Activated CD4-positive, alpha-beta T cell treated with anti-CD3 and anti-CD28 coated beads for 36 hours (primary cell): ENCODE measurements around the gene GATAD2B. TPM values are rescaled to one million over a fixed set of nuclear protein-coding genes. Genes with fewer than 3 reads are reported as not detected.
"Not testable (repeated sequence)": the region's sequence is repeated elsewhere in the genome, so short reads cannot be mapped to it uniquely, and the experiment has no call there.

Source experiments
- ATAC-seq: fragments of 200-7000 bp; cut with Tn5 transposase; one replicate; pipeline ENCODE4 v1.10.0; 2021; ENCODE audit warnings: mild to moderate bottlenecking, moderate library complexity
- CTCF ChIA-PET: fragments of 350-600 bp; sonication (Branson Sonifier 250); formaldehyde crosslinking; loops from one replicate; lab custom pipeline; 2021; ENCODE audit warnings: antibody characterized with exemption; lab: Charles Lee
- POLR2A ChIA-PET: fragments of 350-600 bp; sonication (Branson Sonifier 250); formaldehyde crosslinking; loops from one replicate; lab custom pipeline; 2021; ENCODE audit warnings: antibody characterized with exemption, inconsistent platforms; lab: Charles Lee
- DNase-seq: peaks from one replicate; pipeline ENCODE4 v3.0.0-alpha.2; 2020
- H3K27ac Mint-ChIP-seq: one replicate; pipeline ENCODE4 v1.8.0; 2021; ENCODE audit warnings: mixed read lengths
- H3K27me3 Mint-ChIP-seq: one replicate; pipeline ENCODE4 v1.8.0; 2021; ENCODE audit warnings: mixed read lengths
- H3K36me3 Mint-ChIP-seq: one replicate; pipeline ENCODE4 v1.8.0; 2021; ENCODE audit warnings: low read depth, mixed read lengths
- H3K4me1 Mint-ChIP-seq: one replicate; pipeline ENCODE4 v1.8.0; 2021; ENCODE audit warnings: mixed read lengths
- H3K4me3 Mint-ChIP-seq: one replicate; pipeline ENCODE4 v1.8.0; 2021; ENCODE audit warnings: mild to moderate bottlenecking, moderate library complexity, mixed read lengths
- H3K9me3 Mint-ChIP-seq: one replicate; pipeline ENCODE4 v1.8.0; 2021; ENCODE audit warnings: low read depth, mixed read lengths
- intact Hi-C, 2 experiments: fragments of 100-400 bp; cut with DNase I in 1 of 2; cut with micrococcal nuclease in 1 of 2; formaldehyde crosslinking; loops; one replicate each; pipeline versions ENCODE4 v1.14.2 to v1.15.1; 2022 to 2024; cut with DNase I, micrococcal nuclease
- total RNA-seq, 2 experiments: library from RNA; stranded (reverse); gene quantifications; one replicate each; pipeline ENCODE4 v1.2.3, GENCODE V29; 2021

GATAD2B gene
- total RNA-seq, 2 experiments from 2014 or later, result 57.0 to 63.9 TPM

GRCh38 chr1:153919876-153920852 is 2.6 kb downstream of the GATAD2B start:
- Mint-ChIP-seq H3K4me1 (peaks cover 59% of the 10 kb centered on the region), H3K36me3 (peaks cover 20% of the 10 kb centered on the region), H3K27me3 (no peaks in the 10 kb centered on the region), H3K4me3 (peak overlapping the region; percentile 89), H3K9me3 (no peaks in the 10 kb centered on the region), H3K27ac (peak overlapping the region; percentile 89)
- ATAC-seq (peak; percentile 3), DNase-seq (peak; percentile 48)
- ChIA-PET POLR2A (interaction anchor here (0.6 to 3.6 kb wide), 6 partner anchors 16 to 836 kb away, joined by 3 to 17 read pairs (median 4); partner anchors contain the start of gene RPS27), CTCF (interaction anchor here (0.6 to 4.1 kb wide), 8 partner anchors 9 to 192 kb away, joined by 3 to 12 read pairs (median 4); partner anchors contain the start of genes DENND4B and INTS3)
- intact Hi-C loops, result loop anchor here (5.0 kb wide), 3 partner anchors 33 to 98 kb away; no protein-coding TSS in a partner anchor

DNA sequence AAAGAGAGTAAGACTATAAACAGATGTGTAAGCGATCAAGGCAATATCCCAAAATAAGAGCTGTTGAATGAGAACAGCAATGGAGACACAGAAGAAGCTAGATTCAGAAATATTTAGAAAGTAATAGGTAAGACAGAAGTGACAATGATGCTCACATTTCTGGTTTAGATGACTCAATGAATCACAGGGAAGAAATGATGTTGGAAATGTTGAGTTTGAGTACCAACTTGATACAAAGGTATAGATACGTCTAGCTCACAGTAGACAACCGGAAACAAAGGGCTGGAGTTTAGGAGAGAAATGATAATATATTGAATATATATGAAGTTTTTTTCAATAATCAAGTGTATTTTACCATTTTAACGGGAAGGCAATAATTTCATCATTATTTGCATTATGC is 6.5 kb downstream of the GATAD2B start:
- H3K9me3 Mint-ChIP-seq, result no peaks in the 10 kb centered on the region
- ChIA-PET CTCF (interaction anchor here (0.5 to 0.6 kb wide), 3 partner anchors 16 to 513 kb away, joined by 3 to 4 read pairs (median 3); no protein-coding TSS in a partner anchor), POLR2A (interaction anchor here (0.6 kb wide), 1 partner anchor 333 kb away, joined by 3 read pairs; no protein-coding TSS in a partner anchor)
- H3K4me1 Mint-ChIP-seq, result peaks cover 71% of the 10 kb centered on the region
- no peak for DNase-seq
- no peak overlapping the region for H3K4me3 Mint-ChIP-seq
- H3K27ac Mint-ChIP-seq, result peak overlapping the region; percentile 35
- H3K36me3 Mint-ChIP-seq, result peaks cover 22% of the 10 kb centered on the region
- ATAC-seq, result peak; percentile 36
- intact Hi-C loops, result no loop called here
- no peaks in the 10 kb centered on the region for H3K27me3 Mint-ChIP-seq

- peaks cover 39% of the 10 kb centered on the region for H3K4me1 Mint-ChIP-seq
- intact Hi-C loops, result no loop called here
- ChIA-PET CTCF (interaction anchor here (0.6 to 2.3 kb wide), 3 partner anchors 10 to 73 kb away, joined by 4 to 12 read pairs (median 7); partner anchors contain the start of genes DENND4B and GATAD2B), POLR2A (interaction anchor here (0.7 kb wide), 1 partner anchor 240 kb away, joined by 10 read pairs; no protein-coding TSS in a partner anchor)
- no peak for ATAC-seq
- H3K27ac Mint-ChIP-seq, result no peak overlapping the region
- no peak overlapping the region for H3K4me3 Mint-ChIP-seq
- H3K36me3 Mint-ChIP-seq, result peaks cover 24% of the 10 kb centered on the region
- no peaks in the 10 kb centered on the region for H3K9me3 Mint-ChIP-seq
- H3K27me3 Mint-ChIP-seq, result no peaks in the 10 kb centered on the region
- no peak for DNase-seq
Measured at GRCh38 chr1:153912349-153912748, 10.4 kb downstream of the GATAD2B start.

DNA sequence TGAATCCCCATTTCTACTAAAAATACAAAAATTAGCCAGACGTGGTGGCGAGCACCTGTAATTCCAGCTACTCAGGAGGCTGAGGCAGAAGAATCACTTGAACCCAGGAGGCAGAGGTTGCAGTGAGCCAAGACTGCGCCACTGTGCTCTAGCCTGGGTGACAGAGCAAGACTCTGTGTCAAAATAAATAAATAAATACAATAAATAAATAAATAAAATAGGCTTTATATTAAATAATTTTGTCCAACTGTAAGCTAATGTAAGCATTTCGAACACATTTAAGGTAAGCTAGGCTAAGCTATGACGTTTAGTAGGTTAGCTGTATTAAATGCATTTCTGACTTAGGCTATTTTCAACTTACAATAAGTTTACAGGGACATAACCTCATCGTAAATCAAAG is 12.2 kb downstream of the GATAD2B start:
- POLR2A ChIA-PET, intact Hi-C loops, H3K27ac Mint-ChIP-seq, DNase-seq, H3K9me3 Mint-ChIP-seq, H3K4me3 Mint-ChIP-seq, H3K27me3 Mint-ChIP-seq, ATAC-seq: not testable (repeated sequence)
- Mint-ChIP-seq H3K36me3 (peaks cover 30% of the 10 kb centered on the region), H3K4me1 (peaks cover 42% of the 10 kb centered on the region)
- CTCF ChIA-PET, result interaction anchor here (0.6 to 2.3 kb wide), 2 partner anchors 12 to 33 kb away, joined by 3 to 12 read pairs; partner anchors contain the start of gene GATAD2B

DNA sequence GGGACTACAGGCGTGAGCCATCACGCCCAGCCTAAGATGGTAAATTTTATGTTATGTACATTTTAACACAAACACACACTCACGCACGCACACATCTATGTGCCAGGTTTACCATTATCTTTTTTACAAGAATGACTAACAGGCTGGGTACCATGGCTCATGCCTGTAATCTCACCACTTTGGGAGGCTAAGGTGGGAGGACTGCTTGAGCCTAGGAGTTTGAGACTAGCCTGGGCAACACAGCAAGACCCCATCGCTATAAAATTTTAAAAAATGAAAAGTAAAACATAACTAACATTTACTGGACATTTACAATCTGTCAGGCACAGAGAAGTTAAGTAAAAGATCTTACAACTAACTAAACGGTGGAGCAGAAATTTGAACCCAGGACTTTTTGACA is 14.7 kb downstream of the GATAD2B start:
- no peak for DNase-seq
- Mint-ChIP-seq H3K27ac (no peak overlapping the region), H3K36me3 (peaks cover 26% of the 10 kb centered on the region), H3K4me1 (peaks cover 47% of the 10 kb centered on the region), H3K27me3 (no peaks in the 10 kb centered on the region), H3K9me3 (no peaks in the 10 kb centered on the region), H3K4me3 (no peak overlapping the region)
- intact Hi-C loops, result loop anchor here in 1 of 2 experiments (5.0 kb wide), 1 partner anchor 56 kb away; no protein-coding TSS in a partner anchor
- ATAC-seq, result no peak
- ChIA-PET CTCF (interaction anchor here (1.0 kb wide), 1 partner anchor 12 kb away, joined by 5 read pairs; no protein-coding TSS in a partner anchor), POLR2A (no interaction called here)

DNA sequence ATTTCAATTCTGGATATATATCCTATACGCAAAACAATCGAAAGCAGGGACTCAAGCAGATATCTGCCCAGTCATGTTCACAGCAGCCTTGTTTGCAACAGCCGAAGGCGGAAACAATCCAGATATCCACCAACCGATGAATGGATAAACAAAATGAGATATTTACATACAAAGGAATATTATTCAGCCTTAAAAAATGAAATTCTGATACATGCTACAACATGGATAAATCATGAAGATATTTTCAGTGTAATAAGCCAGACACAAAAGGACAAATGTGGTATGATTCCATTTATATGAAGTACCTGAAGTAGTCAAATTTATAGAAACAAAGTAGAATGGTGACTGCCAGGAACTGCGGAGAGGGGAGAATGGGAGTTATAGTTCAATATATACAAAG is 15.6 kb downstream of the GATAD2B start:
- CTCF ChIA-PET, result no interaction called here
- H3K36me3 Mint-ChIP-seq, result peaks cover 26% of the 10 kb centered on the region
- peaks cover 41% of the 10 kb centered on the region for H3K4me1 Mint-ChIP-seq
- H3K27ac Mint-ChIP-seq, result peak overlapping the region; percentile 72
- no peaks in the 10 kb centered on the region for H3K9me3 Mint-ChIP-seq
- POLR2A ChIA-PET, result no interaction called here
- H3K4me3 Mint-ChIP-seq, result no peak overlapping the region
- DNase-seq (no peak), ATAC-seq (no peak)
- intact Hi-C loops, result loop anchor here in 1 of 2 experiments (5.0 kb wide), 1 partner anchor 55 kb away; no protein-coding TSS in a partner anchor
- H3K27me3 Mint-ChIP-seq, result no peaks in the 10 kb centered on the region

GRCh38 chr1:153906396-153906795 is 16.4 kb downstream of the GATAD2B start:
- Mint-ChIP-seq H3K4me1 (peaks cover 36% of the 10 kb centered on the region), H3K4me3 (no peak overlapping the region), H3K36me3 (peaks cover 25% of the 10 kb centered on the region), H3K27me3 (no peaks in the 10 kb centered on the region), H3K9me3 (no peaks in the 10 kb centered on the region), H3K27ac (peak overlapping the region; percentile 31)
- ATAC-seq (no peak), DNase-seq (no peak)
- ChIA-PET CTCF (no interaction called here), POLR2A (interaction anchor here (0.6 kb wide), 1 partner anchor 60 kb away, joined by 4 read pairs; no protein-coding TSS in a partner anchor)
- intact Hi-C loops, result loop anchor here in 1 of 2 experiments (5.0 kb wide), 1 partner anchor 54 kb away; no protein-coding TSS in a partner anchor

DNA sequence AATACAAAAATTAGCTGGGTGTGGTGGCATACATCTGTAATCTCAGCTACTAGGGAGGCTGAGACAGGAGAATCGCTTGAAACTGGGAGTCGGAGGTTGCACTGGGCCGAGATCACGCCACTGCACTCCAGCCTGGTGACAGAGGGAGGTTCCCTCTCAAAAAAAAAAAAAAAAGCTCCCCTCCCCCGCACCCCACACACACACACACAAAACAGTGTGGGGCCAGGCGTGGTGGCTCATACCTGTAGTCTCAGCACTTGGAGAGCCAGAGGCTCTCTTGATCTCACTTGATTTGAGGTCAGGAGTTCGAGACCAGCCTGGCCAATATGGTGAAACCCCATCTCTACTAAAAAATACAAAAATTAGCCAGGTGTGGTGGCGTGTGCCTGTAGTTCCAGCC is 16.9 kb downstream of the GATAD2B start:
- Mint-ChIP-seq H3K4me1 (peaks cover 32% of the 10 kb centered on the region), H3K36me3 (peaks cover 22% of the 10 kb centered on the region), H3K27ac (peak overlapping the region; percentile 31)
- H3K4me3 Mint-ChIP-seq, CTCF ChIA-PET, H3K27me3 Mint-ChIP-seq, H3K9me3 Mint-ChIP-seq: not testable (repeated sequence)
- POLR2A ChIA-PET, result interaction anchor here (0.6 kb wide), 1 partner anchor 60 kb away, joined by 4 read pairs; no protein-coding TSS in a partner anchor
- intact Hi-C loops, result loop anchor here in 1 of 2 experiments (5.0 kb wide), 1 partner anchor 54 kb away; no protein-coding TSS in a partner anchor
- DNase-seq, result peak; percentile 47
- ATAC-seq, result peak; percentile 59

DNA sequence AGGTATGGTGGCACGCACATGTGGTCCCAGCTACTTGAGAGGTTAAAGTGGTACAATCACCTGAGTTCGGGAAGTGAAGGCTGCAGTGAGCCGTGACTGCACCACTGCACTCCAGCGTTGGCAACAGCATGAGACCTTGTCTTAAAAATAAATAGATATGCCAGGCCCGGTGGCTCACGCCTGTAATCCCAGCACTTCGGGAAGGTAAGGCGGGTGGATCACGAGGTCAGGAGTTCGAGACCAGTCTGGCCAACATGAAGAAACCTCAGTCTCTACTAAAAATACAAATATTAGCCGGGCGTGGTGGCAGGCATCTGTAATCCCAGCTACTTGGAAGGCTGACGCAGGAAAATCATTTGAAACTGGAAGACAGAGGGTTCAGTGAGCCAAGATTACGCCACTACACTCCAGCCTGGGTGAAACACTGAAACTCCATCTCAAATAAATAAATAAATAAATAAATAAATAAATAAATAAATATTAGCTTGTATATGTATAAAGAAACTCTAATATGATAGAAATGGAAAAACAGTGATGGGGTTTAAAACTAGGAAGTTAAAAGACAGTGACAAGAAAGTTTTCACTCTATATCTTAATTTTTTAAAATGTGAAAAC is 18.8 kb downstream of the GATAD2B start:
- POLR2A ChIA-PET, result interaction anchor here (0.6 to 1.0 kb wide), 4 partner anchors 16 to 89 kb away, joined by 3 to 4 read pairs (median 3); partner anchors contain the start of gene SLC39A1

DNA sequence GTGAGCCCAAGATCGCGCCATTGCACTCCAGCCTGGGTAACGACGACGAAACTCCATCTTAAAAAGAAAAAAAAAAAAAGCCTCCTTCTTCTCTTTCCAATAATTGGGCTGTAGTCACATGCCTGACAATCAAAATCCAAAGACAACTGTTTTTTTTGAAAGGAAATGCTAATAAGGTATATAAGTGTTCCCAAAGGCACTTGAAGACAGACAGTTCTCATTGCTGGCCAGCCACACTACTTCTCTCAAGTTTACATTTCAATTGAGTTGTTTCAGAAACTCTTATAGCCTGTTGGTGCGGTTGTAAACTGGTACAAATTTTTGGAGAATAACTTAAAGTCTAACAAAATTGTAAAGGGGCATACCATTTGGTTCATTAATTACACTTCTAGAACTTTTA is 23.3 kb downstream of the GATAD2B start:
- CTCF ChIA-PET, result interaction anchor here (1.1 kb wide), 1 partner anchor 47 kb away, joined by 6 read pairs; no protein-coding TSS in a partner anchor
- H3K27ac Mint-ChIP-seq, result peak overlapping the region; percentile 60
- H3K4me1 Mint-ChIP-seq, result peaks cover 13% of the 10 kb centered on the region
- intact Hi-C loops, result no loop called here
- H3K36me3 Mint-ChIP-seq, result peaks cover 13% of the 10 kb centered on the region
- H3K27me3 Mint-ChIP-seq, result no peaks in the 10 kb centered on the region
- POLR2A ChIA-PET, result interaction anchor here (0.7 kb wide), 1 partner anchor 13 kb away, joined by 7 read pairs; no protein-coding TSS in a partner anchor
- DNase-seq (no peak), ATAC-seq (no peak)
- no peaks in the 10 kb centered on the region for H3K9me3 Mint-ChIP-seq
- no peak overlapping the region for H3K4me3 Mint-ChIP-seq

More for the DNA sequence above, 18.8 kb downstream of the GATAD2B start:
- peaks cover 34% of the 10 kb centered on the region for H3K4me1 Mint-ChIP-seq
- H3K9me3 Mint-ChIP-seq, result no peaks in the 10 kb centered on the region
- CTCF ChIA-PET, result interaction anchor here (1.4 kb wide), 1 partner anchor 82 kb away, joined by 5 read pairs; no protein-coding TSS in a partner anchor
- DNase-seq (no peak), ATAC-seq (no peak)
- no peak overlapping the region for H3K27ac Mint-ChIP-seq
- H3K4me3 Mint-ChIP-seq, result no peak overlapping the region
- no peaks in the 10 kb centered on the region for H3K27me3 Mint-ChIP-seq
- intact Hi-C loops, result no loop called here
- H3K36me3 Mint-ChIP-seq, result peaks cover 33% of the 10 kb centered on the region
